Endodermal cell (in vitro differentiated cells): ENCODE measurements around the gene QSOX2. TPM values are rescaled to one million over a fixed set of nuclear protein-coding genes. Genes with fewer than 3 reads are reported as not detected.

ENCODE experiments used
- DNase-seq: peaks from one replicate; pipeline ENCODE4 v3.0.0-alpha.2; 2017
- H3K27ac ChIP-seq: 2 replicates; pipeline ENCODE4 v1.5.1; 2013; ENCODE audit warnings: mild to moderate bottlenecking, low read depth, low read length, moderate library complexity
- H3K27me3 ChIP-seq: 2 replicates; pipeline ENCODE4 v1.6.1; 2013; ENCODE audit warnings: mild to moderate bottlenecking, low read length, moderate library complexity; ENCODE audit not compliant: insufficient read depth, control insufficient read depth, poor library complexity, severe bottlenecking
- H3K36me3 ChIP-seq: 2 replicates; pipeline ENCODE4 v1.7.0; 2013; ENCODE audit warnings: mild to moderate bottlenecking, low read length, moderate library complexity; ENCODE audit not compliant: control insufficient read depth, insufficient read depth
- H3K4me1 ChIP-seq: one replicate; pipeline ENCODE4 v1.7.0; 2013; ENCODE audit warnings: low read length; ENCODE audit not compliant: control insufficient read depth, insufficient read depth
- H3K4me3 ChIP-seq: 2 replicates; pipeline ENCODE4 v1.5.1; 2013; ENCODE audit warnings: mild to moderate bottlenecking, low read length, moderate library complexity
- H3K9ac ChIP-seq: 2 replicates; pipeline ENCODE4 v1.6.1; 2013; ENCODE audit warnings: mild to moderate bottlenecking, low read length, moderate library complexity; ENCODE audit not compliant: poor library complexity, severe bottlenecking; ENCODE audit errors: extremely low read depth
- H3K9me3 ChIP-seq: 2 replicates; pipeline ENCODE4 v1.6.1; 2013; ENCODE audit warnings: mild to moderate bottlenecking, low read length, moderate library complexity; ENCODE audit not compliant: control insufficient read depth
- H3K27ac Mint-ChIP-seq: 2 replicates; pipeline ENCODE4 v1.8.0; 2020; ENCODE audit warnings: mixed read lengths
- H3K27me3 Mint-ChIP-seq: 2 replicates; pipeline ENCODE4 v1.8.0; 2021; ENCODE audit warnings: mild to moderate bottlenecking, mixed read lengths; ENCODE audit not compliant: insufficient read depth
- H3K36me3 Mint-ChIP-seq: 2 replicates; pipeline ENCODE4 v1.8.0; 2020; ENCODE audit warnings: low read depth, mixed read lengths
- H3K4me1 Mint-ChIP-seq: 2 replicates; pipeline ENCODE4 v1.8.0; 2020; ENCODE audit warnings: mixed read lengths
- H3K4me3 Mint-ChIP-seq: 2 replicates; pipeline ENCODE4 v1.8.0; 2020; ENCODE audit warnings: mild to moderate bottlenecking, moderate library complexity, mixed read lengths
- H3K9me3 Mint-ChIP-seq: 2 replicates; pipeline ENCODE4 v1.8.0; 2020; ENCODE audit warnings: mild to moderate bottlenecking, mixed read lengths
- whole genome bisulfite sequencing, 2 experiments: methylation state at CpG; one replicate each; pipeline versions ENCODE4 v1.1.5 to v1.1.7; 2013; ENCODE audit warnings: missing lambda C conversion rate in 2 of 2, mixed read lengths in 1 of 2; ENCODE audit not compliant: insufficient coverage in 1 of 2, insufficient read length in 1 of 2; 5-methylcytosine and 5-hydroxymethylcytosine counted together
- total RNA-seq, 2 donors: library from RNA; stranded (reverse); fragmentation: NEBNext Ultra II Directional in 1 of 2; extraction: Animal tissue kit (Norgen Biotek cat#: 25700) in 1 of 2; gene quantifications; 2 replicates in 1 of 2; 3 replicates in 1 of 2; pipeline ENCODE4 v1.2.1, GENCODE V29; 2021
- TF ChIP-seq, protein P1 (sequence below): fragments of 200-600 bp; sonication (generic); conservative IDR thresholded peaks from 2 replicates; pipeline ENCODE4 v1.5.0; 2021; ENCODE audit warnings: antibody characterized with exemption, mild to moderate bottlenecking

Gene QSOX2
- total RNA-seq, 2 donors from 2014 or later: 22.0 to 26.3 TPM

DNA sequence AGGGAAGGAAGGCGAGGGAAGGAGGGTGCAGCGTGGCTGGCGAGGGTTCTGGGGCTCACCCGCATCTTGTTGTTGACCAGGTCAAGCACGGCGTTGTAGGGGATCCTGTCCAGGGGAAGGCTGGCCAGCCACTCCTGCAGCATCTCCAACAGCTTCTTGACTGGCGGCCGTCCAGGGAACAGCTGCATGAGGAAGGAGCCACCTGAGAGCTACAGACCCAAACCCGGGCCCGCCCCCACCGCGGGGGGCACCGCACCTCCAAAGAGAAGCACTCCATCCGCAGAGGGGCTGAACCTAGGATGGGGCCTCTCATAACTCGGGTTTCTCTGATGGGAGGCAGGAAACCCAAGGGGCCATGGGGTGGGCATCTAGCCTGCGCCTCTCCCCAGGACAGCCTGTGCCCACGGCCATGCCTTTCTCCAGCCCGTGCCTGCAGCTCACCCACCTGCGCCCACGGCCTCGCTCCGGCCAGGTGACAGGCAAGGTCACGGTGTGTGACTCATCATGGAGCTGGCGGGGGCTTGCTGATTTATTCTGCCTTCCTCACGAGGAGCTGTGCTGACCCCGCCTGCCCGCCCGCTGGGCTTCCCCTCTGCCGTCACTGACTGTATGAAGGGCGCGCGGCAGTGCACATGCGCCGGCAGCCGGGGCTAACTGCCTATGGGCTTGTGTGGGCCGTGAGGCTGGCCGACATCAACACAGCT is 28.9 kb downstream of the QSOX2 start:
- H3K9me3 Mint-ChIP-seq: peaks cover 3% of the 10 kb centered on the region
- Histone ChIP-seq H3K4me1 (no peaks in the 10 kb centered on the region), H3K9ac (no peak overlapping the region), H3K27me3 (no peaks in the 10 kb centered on the region), H3K4me3 (no peak overlapping the region), H3K27ac (no peak overlapping the region), H3K36me3 (peaks cover 24% of the 10 kb centered on the region), H3K9me3 (peaks cover 10% of the 10 kb centered on the region)
- TF ChIP-seq, protein P1, sequence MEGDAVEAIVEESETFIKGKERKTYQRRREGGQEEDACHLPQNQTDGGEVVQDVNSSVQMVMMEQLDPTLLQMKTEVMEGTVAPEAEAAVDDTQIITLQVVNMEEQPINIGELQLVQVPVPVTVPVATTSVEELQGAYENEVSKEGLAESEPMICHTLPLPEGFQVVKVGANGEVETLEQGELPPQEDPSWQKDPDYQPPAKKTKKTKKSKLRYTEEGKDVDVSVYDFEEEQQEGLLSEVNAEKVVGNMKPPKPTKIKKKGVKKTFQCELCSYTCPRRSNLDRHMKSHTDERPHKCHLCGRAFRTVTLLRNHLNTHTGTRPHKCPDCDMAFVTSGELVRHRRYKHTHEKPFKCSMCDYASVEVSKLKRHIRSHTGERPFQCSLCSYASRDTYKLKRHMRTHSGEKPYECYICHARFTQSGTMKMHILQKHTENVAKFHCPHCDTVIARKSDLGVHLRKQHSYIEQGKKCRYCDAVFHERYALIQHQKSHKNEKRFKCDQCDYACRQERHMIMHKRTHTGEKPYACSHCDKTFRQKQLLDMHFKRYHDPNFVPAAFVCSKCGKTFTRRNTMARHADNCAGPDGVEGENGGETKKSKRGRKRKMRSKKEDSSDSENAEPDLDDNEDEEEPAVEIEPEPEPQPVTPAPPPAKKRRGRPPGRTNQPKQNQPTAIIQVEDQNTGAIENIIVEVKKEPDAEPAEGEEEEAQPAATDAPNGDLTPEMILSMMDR: no peak
- DNase-seq: no peak
- H3K4me1 Mint-ChIP-seq: no peaks in the 10 kb centered on the region
- WGBS, 2 experiments: 92 to 93% methylated on average over 22 to 37 of the region's 37 CpGs
- H3K27ac Mint-ChIP-seq: no peak overlapping the region
- no peaks in the 10 kb centered on the region for H3K27me3 Mint-ChIP-seq
- no peak overlapping the region for H3K4me3 Mint-ChIP-seq
- H3K36me3 Mint-ChIP-seq: peaks cover 42% of the 10 kb centered on the region

DNA sequence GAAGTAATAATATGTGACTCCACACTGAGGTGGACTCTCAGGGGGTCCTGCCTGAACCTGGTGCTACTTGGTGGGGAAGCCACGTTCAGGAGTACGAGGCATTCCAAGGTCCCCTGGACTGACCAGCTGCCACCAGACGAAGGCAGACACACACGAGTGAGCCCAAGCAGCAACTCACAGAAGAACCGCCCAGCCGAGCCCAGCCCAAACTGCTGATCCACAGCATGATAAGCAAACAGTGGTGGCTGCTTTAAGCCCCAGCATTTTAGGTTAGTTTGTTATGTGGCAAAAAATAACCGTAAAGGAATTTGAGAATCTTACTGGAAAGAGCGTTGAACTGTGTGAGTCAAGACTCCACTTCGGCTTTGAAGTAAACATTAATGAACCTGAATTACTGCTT is 31.9 kb downstream of the QSOX2 start:
- Histone ChIP-seq H3K4me1 (no peaks in the 10 kb centered on the region), H3K9me3 (peaks cover 10% of the 10 kb centered on the region), H3K9ac (no peak overlapping the region), H3K36me3 (peaks cover 24% of the 10 kb centered on the region), H3K27me3 (no peaks in the 10 kb centered on the region), H3K27ac (no peak overlapping the region), H3K4me3 (no peak overlapping the region)
- Mint-ChIP-seq H3K4me3 (no peak overlapping the region), H3K4me1 (no peaks in the 10 kb centered on the region), H3K27ac (no peak overlapping the region), H3K9me3 (peaks cover 3% of the 10 kb centered on the region), H3K36me3 (peaks cover 38% of the 10 kb centered on the region), H3K27me3 (no peaks in the 10 kb centered on the region)
- no peak for DNase-seq
- WGBS, 2 experiments: 94 to 98% methylated on average over 9 of the region's 9 CpGs
- TF ChIP-seq, protein P1: no peak

DNA sequence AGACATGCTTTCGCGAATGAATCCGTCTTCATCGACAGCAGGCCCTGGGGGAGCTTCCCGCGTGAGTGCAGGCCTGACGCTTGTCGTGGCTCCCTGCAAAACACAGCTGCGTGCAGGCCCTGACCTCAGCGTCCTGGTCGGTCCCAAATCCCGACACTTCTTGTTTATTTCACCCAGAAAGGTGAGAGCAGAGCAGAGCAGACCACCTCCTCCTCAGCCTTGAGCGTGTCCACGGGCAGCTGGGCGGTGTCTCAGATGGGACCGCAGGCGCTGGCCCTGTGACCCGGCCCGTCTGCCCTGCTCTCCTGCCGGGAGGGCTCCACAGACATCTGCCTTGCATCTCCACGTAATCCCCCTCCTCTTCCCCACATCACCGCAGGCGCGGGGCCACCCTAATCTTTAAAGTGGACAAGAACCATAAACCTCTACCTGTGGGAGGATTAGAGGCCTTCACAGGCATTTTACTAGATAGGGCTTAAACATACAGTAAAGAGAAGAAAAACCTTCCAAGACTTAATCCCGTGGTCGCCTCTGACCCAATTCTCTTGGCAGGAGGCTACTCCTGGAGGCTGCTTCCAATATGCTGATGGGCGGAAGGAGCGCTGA is 33.2 kb downstream of the QSOX2 start:
- no peaks in the 10 kb centered on the region for H3K4me1 ChIP-seq
- Mint-ChIP-seq H3K9me3 (peaks cover 3% of the 10 kb centered on the region), H3K4me1 (no peaks in the 10 kb centered on the region), H3K4me3 (no peak overlapping the region), H3K36me3 (peaks cover 38% of the 10 kb centered on the region), H3K27me3 (no peaks in the 10 kb centered on the region), H3K27ac (no peak overlapping the region)
- H3K27ac ChIP-seq: no peak overlapping the region
- TF ChIP-seq, protein P1: no peak
- H3K9ac ChIP-seq: no peak overlapping the region
- H3K27me3 ChIP-seq: no peaks in the 10 kb centered on the region
- WGBS, 2 experiments: 95 to 97% methylated on average over 25 to 28 of the region's 28 CpGs
- no peak overlapping the region for H3K4me3 ChIP-seq
- no peak for DNase-seq
- peaks cover 10% of the 10 kb centered on the region for H3K9me3 ChIP-seq
- H3K36me3 ChIP-seq: peaks cover 24% of the 10 kb centered on the region
